Skeletal muscle tissue (tissue), 4 donors: ENCODE data around the gene NPPB. TPM values are rescaled to one million over a fixed set of nuclear protein-coding genes. Genes with fewer than 3 reads are reported as not detected.
"Not testable (repeated sequence)": the region's sequence is repeated elsewhere in the genome, so short reads cannot be mapped to it uniquely, and the experiment has no call there.

Experiments used
- H3K27ac ChIP-seq: one replicate; pipeline ENCODE4 v1.7.0; 2013; ENCODE audit warnings: mild to moderate bottlenecking, low read depth, low read length, inconsistent platforms
- H3K27me3 ChIP-seq, 3 donors: one replicate each; pipeline ENCODE4 v1.7.0; 2013; ENCODE audit warnings: low read length in 3 of 3; ENCODE audit not compliant: control insufficient read depth in 3 of 3, insufficient read depth in 3 of 3
- H3K36me3 ChIP-seq, 3 donors: one replicate each; pipeline ENCODE4 v1.7.0; 2013; ENCODE audit warnings: low read length in 3 of 3; ENCODE audit not compliant: control insufficient read depth in 3 of 3, insufficient read depth in 3 of 3
- H3K4me1 ChIP-seq, 3 donors: one replicate each; pipeline ENCODE4 v1.7.0; 2013; ENCODE audit warnings: low read length in 3 of 3, mild to moderate bottlenecking in 3 of 3; ENCODE audit not compliant: control insufficient read depth in 3 of 3, insufficient read depth in 3 of 3
- H3K4me3 ChIP-seq, 3 donors: one replicate each; pipeline ENCODE4 v1.7.0; 2013; ENCODE audit warnings: low read length in 3 of 3
- H3K9ac ChIP-seq, 3 donors: one replicate each; pipeline ENCODE4 v1.7.0; 2013; ENCODE audit warnings: low read length in 3 of 3, mild to moderate bottlenecking in 3 of 3, moderate library complexity in 2 of 3, low read depth in 1 of 3
- H3K9me3 ChIP-seq, 3 donors: one replicate each; pipeline ENCODE4 v1.7.0; 2013; ENCODE audit warnings: low read length in 3 of 3; ENCODE audit not compliant: control insufficient read depth in 3 of 3
- total RNA-seq: library from RNA; depleted of rRNA; stranded (reverse); fragments of >200 nt; gene quantifications from one replicate; pipeline ENCODE4 v1.2.3, GENCODE V29; 2014
- donor health status: Osteomylitis.

Gene NPPB
- 1.0 TPM for total RNA-seq

DNA sequence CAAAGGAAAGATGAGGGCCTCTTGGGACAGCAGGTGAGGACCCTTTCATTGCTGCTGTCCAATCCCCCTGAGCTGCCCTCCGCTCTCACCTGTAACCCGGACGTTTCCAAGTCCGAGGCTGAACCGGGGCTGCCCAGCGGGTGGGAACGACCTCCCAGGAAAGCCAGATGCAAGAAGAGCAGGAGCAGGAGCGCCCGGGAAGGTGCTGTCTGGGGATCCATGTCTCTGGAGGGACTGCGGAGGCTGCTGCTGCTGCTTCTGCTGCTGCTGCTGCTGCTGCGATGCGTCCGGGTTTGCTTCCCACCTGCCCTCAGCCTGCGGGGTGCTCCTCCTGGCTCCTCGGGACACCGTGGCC lies at the start of gene NPPB:
Gene NPPB (minus strand): TSS at position 333 of the 355 bp plus-strand sequence. CDS start 112 bp downstream, at position 221.
- no peak within 1 kb of the TSS for H3K27ac ChIP-seq
- H3K4me3 ChIP-seq = no peak within 1 kb of the TSS
- H3K4me1 ChIP-seq = no peaks in the 10 kb centered on the region
- no peaks in the 10 kb centered on the region for H3K36me3 ChIP-seq
- H3K9me3 ChIP-seq = no peaks in the 10 kb centered on the region
- H3K9ac ChIP-seq = no peak within 1 kb of the TSS
- peaks cover 39 to 46% (median 46%) of the 10 kb centered on the region in 3 donors for H3K27me3 ChIP-seq

DNA sequence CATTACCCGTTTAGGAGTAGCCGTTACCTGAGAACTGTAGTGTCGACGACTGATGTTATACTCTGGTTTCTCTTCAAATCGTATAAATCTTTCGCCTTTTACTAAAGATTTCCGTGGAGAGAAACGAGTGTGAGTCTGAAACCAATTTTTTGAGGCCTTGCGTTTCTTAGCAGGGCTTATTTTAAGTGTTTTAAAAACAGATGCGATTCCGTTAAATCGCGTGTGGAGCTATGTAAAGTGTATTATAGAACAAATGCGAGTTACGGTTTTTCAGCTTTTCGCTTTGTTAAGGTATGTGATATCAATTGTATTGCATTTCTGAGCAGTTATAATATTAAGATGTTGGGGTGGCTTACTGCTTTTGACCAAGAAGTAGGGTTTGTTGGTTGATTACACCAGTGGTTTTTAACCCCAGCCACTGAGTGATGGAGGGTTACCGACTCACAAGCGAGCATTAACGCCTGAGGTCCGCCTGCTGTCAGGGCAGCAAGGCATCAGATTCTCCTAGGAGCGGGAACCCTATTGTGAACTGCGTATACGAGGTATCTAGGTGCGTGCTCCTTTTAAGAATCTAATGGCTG lies 49.4 kb upstream of the NPPB start:
- Histone ChIP-seq H3K4me3 (peak overlapping the region; percentile 83 to 92 (median 89)), H3K9ac (peak overlapping the region; percentile 93 to 95 (median 95)), H3K27me3 (no peaks in the 10 kb centered on the region), H3K27ac (peak overlapping the region; percentile 89), H3K9me3 (no peaks in the 10 kb centered on the region), H3K4me1 (peaks cover 0 to 4% (median 2%) of the 10 kb centered on the region in 3 donors), H3K36me3 (no peaks in the 10 kb centered on the region)

DNA sequence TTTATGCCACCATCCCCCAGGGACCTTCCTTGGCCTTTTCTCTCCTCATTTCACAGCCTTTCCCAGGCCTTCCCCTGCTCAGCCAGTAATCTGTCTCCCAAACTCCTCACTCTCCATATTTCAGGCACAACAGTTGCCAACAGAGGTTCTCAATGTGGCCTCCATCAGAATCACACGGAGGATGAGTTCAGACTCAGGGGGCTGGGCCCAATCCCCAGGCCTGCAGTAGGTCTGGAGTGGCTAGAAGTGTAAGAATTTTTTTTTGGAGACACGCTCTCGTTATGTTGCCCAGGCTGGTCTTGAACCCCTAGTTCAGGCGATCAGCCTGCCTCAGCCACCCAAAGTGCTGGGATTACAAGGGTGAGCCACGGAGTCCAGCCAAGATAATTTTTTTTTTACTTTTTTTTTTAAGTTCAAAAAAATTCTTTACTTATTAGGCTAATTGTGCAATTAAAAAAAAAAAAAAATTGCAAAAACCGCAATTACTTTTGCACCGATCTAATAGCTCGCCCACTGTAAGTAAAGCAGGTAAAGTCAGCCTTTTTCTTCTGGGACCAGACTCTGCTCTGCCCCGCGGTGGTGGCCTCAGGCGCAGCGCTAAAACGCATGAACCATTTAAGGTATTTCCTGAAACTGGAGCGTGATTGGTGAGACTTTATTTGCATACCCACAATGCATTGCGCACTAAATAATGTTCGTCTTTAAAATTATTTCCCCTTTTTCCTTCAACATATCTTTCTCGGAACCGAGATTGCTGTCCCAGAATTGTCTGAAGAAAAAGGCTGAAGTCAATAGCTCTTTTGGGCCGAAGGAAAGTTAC lies 48.7 kb upstream of the NPPB start:
- H3K4me1 ChIP-seq = peaks cover 0 to 4% (median 2%) of the 10 kb centered on the region in 3 donors
- H3K36me3 ChIP-seq = no peaks in the 10 kb centered on the region
- peak overlapping the region in 1 of 3 donors; percentile 89 for H3K4me3 ChIP-seq
- no peaks in the 10 kb centered on the region for H3K27me3 ChIP-seq
- peak overlapping the region; percentile 93 to 95 (median 95) for H3K9ac ChIP-seq
- peak overlapping the region; percentile 89 for H3K27ac ChIP-seq
- H3K9me3 ChIP-seq = no peaks in the 10 kb centered on the region

GRCh38 chr1:11906870-11907269 lies 48.1 kb upstream of the NPPB start:
- Histone ChIP-seq H3K4me3 (no peak overlapping the region), H3K36me3 (no peaks in the 10 kb centered on the region), H3K4me1 (peaks cover 0 to 4% (median 2%) of the 10 kb centered on the region in 3 donors), H3K9me3 (no peaks in the 10 kb centered on the region), H3K27ac (no peak overlapping the region), H3K27me3 (no peaks in the 10 kb centered on the region), H3K9ac (no peak overlapping the region)

DNA sequence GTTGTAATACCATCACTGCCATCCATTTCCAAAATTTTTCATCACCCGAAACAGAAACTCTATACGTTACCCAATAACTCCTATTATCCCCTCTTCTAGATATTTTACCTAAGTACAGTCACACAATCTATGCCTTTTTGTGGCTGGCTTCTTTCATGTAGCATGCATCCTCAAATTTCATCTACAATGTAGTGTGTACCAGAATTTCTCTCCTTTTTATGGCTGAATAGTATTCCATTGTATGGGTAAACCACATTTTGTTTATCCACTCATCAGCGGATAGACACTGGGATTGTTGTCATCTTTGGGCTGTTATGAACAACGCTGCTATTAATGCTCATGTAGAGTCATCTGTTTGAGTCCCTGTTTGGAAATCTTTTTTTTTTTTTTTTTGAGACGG lies 46.2 kb upstream of the NPPB start:
- Histone ChIP-seq H3K27ac (no peak overlapping the region), H3K9ac (no peak overlapping the region), H3K9me3 (no peaks in the 10 kb centered on the region), H3K27me3 (no peaks in the 10 kb centered on the region), H3K4me3 (no peak overlapping the region), H3K36me3 (no peaks in the 10 kb centered on the region), H3K4me1 (peaks cover 0 to 4% (median 2%) of the 10 kb centered on the region in 3 donors)

- not testable (repeated sequence) for H3K9ac ChIP-seq, H3K27me3 ChIP-seq, H3K36me3 ChIP-seq, H3K9me3 ChIP-seq, H3K4me1 ChIP-seq, H3K27ac ChIP-seq, H3K4me3 ChIP-seq
Measured at GRCh38 chr1:11904156-11904555, 45.4 kb upstream of the NPPB start.

DNA sequence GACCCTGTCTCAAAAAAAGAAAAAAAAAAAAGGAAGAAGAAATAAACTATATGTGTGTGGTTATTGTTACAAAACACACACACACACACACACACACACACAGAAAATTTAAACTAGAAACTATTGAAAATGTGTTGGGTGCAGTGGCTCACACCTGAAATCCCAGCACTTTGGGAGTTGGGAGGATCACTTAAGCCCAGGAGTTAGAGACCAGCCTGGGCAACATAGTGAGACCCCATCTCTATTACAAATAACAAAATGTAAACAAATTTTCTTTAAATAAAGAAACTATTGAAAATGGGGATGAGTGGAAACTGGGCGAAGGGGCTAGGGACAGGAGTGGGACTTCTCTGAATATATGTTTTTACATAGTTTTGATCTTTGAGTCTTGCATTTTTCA lies 44.5 kb upstream of the NPPB start:
- Histone ChIP-seq H3K9ac (no peak overlapping the region), H3K27ac (no peak overlapping the region), H3K27me3 (peaks cover 10 to 13% (median 11%) of the 10 kb centered on the region in 3 donors), H3K4me1 (no peaks in the 10 kb centered on the region), H3K36me3 (no peaks in the 10 kb centered on the region), H3K9me3 (no peaks in the 10 kb centered on the region), H3K4me3 (no peak overlapping the region)

- H3K4me1 ChIP-seq = not testable (repeated sequence)
Measured at GRCh38 chr1:11901446-11901845, 42.7 kb upstream of the NPPB start.

GRCh38 chr1:11898831-11899467 lies 40.2 kb upstream of the NPPB start:
- peaks cover 19 to 28% (median 23%) of the 10 kb centered on the region in 3 donors for H3K27me3 ChIP-seq

More at GRCh38 chr1:11901446-11901845, 42.7 kb upstream of the NPPB start:
- not testable (repeated sequence) for H3K27ac ChIP-seq, H3K9me3 ChIP-seq, H3K36me3 ChIP-seq, H3K4me3 ChIP-seq
- peaks cover 16 to 22% (median 19%) of the 10 kb centered on the region in 3 donors for H3K27me3 ChIP-seq
- peak overlapping the region in 1 of 3 donors; percentile 25 for H3K9ac ChIP-seq

More at GRCh38 chr1:11898831-11899467, 40.2 kb upstream of the NPPB start:
- Histone ChIP-seq H3K9ac (no peak overlapping the region), H3K4me1 (peaks cover 0 to 1% (median 0%) of the 10 kb centered on the region in 3 donors), H3K36me3 (no peaks in the 10 kb centered on the region), H3K27ac (no peak overlapping the region), H3K9me3 (no peaks in the 10 kb centered on the region), H3K4me3 (no peak overlapping the region)
